GM18498 (cell line): ENCODE data around the gene MYBPC1.
"Not testable (repeated sequence)": the region's sequence is repeated elsewhere in the genome, so short reads cannot be mapped to it uniquely, and the experiment has no call there.

ENCODE experiments used
- ATAC-seq: cut with Tn5 transposase; IDR thresholded peaks from one replicate; pipeline ENCODE4 v1.9.1; 2021; ENCODE audit warnings: mild to moderate bottlenecking, moderate library complexity; ENCODE audit not compliant: unreplicated experiment

MYBPC1 gene

DNA sequence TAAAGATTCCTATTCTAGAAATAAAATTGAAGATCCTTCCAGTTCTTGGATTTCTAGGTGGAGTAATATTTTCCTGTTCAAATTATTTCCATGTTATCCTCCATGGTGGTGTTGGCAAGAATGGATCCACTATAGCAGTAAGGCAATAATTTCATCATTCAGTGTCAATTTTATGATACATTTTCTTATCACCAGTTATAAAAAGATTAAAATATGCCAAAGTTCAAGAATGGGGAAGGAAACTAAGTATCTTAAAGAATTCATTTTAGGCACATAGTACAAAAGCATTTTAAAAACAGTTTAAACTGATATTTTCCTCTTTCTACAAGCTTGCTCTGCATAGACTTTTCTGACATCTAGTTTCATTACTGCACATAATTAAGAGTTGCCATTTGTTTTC is 125.3 kb downstream of the MYBPC1 start:
- ATAC-seq = no peak

DNA sequence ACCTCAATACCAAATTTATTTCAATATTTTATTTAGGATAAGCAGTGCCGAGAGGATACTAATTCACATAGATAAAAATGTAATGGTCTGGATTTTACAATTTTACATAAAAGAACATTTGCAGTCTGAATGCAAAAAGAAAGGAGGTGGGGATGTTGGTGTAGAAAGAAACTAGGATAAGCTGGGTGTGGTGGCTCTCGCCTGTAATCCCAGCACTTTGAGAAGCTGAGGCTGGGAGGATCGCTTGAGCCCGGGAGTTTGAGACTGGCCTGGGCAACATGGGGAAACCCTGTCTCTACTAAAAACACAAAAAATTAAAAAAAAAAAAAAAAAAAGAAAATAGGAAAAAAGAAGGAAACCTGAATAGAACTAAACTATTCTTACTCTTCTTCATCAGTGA is 127.6 kb downstream of the MYBPC1 start:
- no peak for ATAC-seq

DNA sequence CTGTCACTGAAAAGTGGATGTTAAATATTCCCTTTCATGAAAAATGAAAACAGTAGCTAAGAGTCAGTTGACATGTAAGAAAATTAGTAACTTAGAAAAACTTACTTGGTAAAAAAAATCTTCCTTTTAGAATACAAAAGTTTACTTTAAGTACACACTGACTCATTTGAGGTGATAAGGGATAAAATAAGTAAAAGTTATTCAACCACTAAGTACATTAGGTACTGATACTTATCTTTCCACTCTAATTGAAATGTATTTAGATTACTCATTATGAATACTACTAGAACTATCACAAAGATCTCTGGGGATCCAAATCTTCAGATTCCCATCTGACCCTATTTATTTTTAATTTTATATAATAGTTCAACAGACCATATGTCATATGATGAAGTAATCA is 132.3 kb downstream of the MYBPC1 start:
- ATAC-seq = no peak

DNA sequence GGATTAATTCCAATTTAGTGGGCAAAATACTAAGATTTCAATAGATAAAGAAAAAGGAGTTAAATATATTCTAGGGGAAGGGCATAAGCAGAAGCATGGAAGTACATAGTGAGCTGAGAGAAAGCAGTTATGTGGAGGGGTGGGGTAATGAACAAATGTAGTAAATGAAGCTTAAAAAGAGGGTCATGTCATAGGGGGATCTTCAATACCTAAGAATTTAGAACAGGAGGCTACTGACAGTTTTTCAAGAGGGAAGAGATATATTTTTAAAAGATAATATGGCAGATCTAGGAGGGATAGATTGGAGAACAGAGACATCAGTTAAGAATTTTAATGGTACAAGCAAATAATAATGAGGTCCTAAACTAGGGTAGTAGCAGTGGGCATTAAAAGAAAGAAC is 135.1 kb downstream of the MYBPC1 start:
- no peak for ATAC-seq

DNA sequence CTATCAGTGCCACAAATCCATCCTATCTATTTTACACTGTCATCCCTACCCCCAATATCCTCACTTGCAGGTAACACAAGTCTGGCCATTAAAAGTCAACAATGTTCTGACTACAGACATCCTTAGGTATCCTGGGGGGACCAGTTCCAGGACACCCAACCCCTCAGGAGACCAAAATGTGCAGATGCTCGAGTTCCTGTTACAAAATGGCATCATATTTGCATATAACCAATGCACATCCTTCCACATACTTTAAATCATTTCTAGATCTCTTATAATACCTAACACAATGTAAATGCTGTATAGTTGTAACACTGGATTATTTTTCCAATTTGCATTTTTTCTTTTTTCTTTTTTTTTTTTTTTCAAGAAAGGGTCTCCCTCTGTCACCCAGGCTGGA is 137.5 kb downstream of the MYBPC1 start:
- ATAC-seq = no peak

DNA sequence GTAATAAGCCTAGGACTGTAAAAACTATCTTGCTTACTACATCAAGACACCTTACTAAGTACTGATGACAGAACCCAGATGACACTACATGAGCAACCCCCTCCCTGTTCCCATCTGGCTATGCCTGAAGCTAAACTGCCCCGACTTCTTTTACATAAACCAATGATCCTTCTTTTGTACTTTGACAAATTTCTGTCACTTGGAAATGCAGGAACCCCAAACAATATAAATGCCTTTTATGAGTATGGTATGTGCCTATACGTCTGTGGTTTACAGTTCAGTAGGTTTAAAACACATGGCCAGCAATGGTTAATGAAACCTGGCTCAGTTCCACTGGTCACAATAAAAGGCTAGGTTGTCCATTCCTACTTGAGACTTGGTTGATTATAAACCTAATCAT is 138.4 kb downstream of the MYBPC1 start:
- ATAC-seq = no peak

DNA sequence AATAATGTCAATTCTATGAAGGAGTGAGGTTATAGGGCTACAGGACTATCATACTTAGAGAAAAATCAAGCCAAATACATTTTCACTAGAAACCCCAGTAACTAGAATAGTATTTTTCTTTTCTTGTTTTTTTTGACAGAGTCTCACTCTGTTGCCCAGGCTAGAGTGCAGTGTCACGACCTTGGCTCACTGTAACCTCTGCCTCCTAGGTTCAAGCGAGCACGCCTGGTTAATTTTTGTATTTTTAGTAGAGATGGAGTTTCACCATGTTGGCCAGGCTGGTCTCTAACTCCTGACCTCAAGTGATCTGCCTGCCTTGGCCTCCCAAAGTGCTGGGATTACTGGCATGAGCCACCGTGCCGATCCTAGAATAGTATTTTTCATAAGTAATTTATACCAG is 139.7 kb downstream of the MYBPC1 start:
- ATAC-seq = not testable (repeated sequence)
